DND-41 (cell line): Measurements from ENCODE around the gene GAD1.

Experiments
- EZH2 ChIP-seq: IDR thresholded peaks from 3 replicates; pipeline ENCODE4 v1.6.1; 2012; ENCODE audit warnings: borderline replicate concordance, low read depth, mild to moderate bottlenecking, moderate library complexity, low read length, inconsistent platforms; ENCODE audit not compliant: severe bottlenecking
- TF ChIP-seq, protein P1 (sequence below): IDR thresholded peaks from 2 replicates; pipeline ENCODE4 v1.5.1; 2012; ENCODE audit warnings: borderline replicate concordance, low read length, moderate library complexity, mild to moderate bottlenecking; ENCODE audit not compliant: poor library complexity, severe bottlenecking; ENCODE audit errors: extremely low read depth

DNA sequence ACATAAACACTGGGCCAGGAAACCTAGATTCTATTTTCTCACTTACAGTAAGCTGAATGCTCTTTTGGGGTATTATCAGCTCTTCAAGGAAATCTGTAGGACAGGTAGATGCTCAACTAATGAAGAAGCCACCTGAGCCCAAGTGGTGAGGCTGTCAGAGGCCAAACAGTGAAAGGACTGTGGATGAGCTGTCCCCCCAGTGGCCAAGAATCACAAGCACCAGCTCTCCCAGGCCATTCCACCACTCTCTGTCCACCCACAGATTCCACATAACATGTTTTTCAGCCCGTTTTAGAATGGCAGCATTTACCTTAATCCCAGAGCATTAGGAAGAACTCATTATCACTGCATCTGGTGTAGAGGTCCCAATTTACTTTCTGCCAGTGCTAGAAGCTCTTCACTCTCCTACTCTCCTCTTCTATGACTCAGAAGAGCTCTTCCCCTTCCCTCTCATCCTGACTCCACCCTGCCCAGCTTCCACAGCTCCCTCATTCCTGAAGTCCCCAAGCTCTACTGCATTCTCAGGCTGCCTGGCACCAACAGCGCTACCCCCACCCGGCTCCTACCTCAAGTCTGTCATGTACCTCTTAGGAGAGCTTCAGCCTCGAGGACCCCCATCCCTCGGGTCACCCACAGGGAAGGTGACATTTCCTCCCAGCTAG, 68.6 kb downstream of the GAD1 start:
- TF ChIP-seq, protein P1, sequence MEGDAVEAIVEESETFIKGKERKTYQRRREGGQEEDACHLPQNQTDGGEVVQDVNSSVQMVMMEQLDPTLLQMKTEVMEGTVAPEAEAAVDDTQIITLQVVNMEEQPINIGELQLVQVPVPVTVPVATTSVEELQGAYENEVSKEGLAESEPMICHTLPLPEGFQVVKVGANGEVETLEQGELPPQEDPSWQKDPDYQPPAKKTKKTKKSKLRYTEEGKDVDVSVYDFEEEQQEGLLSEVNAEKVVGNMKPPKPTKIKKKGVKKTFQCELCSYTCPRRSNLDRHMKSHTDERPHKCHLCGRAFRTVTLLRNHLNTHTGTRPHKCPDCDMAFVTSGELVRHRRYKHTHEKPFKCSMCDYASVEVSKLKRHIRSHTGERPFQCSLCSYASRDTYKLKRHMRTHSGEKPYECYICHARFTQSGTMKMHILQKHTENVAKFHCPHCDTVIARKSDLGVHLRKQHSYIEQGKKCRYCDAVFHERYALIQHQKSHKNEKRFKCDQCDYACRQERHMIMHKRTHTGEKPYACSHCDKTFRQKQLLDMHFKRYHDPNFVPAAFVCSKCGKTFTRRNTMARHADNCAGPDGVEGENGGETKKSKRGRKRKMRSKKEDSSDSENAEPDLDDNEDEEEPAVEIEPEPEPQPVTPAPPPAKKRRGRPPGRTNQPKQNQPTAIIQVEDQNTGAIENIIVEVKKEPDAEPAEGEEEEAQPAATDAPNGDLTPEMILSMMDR, result no peak
- TF ChIP-seq EZH2, result no peak
